NCI-H1105 (cell line): ENCODE results near the gene CUL9.

Source experiments
- DNase-seq: peaks from one replicate; lab custom pipeline; 2025; lab: John Stamatoyannopoulos, UW

CUL9 gene

DNA sequence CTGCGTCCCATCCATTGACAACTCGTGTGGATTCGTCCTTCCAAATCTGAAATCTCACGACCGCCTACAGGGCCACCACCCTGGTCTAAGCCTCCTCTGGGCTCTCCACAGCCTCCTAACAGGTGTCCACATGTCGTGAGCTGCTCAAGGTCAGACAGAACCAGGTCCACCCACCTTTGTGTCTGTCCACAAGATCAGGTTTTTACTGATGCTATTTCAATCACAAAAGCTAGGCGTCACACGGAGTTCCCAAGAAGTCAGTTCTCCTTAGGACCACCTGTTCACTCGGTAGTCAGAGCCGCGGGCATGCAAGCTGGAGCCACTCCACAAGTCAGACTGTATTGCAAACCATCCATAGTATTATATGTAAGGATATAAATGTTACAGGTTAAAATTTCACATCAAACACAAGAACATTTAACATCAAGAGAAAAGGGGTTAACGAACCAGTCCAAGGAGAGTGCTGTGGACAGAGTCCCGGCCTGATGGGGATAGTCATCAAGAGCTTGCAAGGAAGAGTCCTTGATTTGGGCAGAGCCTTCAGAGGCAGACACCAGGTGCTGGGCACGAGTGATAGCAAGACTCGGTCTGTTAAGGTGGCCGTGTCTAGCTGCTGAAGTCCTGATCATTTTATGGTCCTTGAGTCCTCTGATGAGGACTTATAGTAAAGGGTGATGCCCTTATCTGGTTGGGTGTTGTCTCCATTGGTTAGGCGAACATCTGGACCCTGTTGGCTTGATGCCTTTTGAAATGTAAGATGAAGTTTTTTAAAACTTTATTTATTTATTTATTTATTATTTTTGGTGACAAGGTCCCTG is 48.0 kb downstream of the CUL9 start:
- no peak for DNase-seq

DNA sequence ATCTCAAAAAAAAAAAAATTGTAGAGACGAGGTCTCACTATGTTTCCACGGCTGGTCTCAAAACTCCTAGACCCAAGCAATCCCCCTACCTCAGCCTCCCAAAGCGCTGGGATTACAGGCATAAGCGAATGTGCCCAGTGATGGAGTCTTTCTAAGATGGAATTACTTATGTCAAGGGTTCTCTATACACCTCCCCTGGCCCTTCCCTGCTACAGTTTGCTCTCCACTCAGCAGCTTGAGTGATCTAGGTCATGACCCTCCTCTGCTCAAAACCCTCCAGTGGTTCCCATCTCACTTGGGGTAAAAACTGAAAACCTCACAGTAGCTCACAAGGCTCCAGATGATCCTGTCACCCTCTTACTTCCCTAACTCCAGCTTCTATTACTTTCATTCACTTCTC is 49.1 kb downstream of the CUL9 start:
- DNase-seq, result no peak

- DNase-seq, result no peak
Observed at GRCh38 chr6:43231735-43232450, 49.9 kb downstream of the CUL9 start.

- DNase-seq, result no peak
Observed at GRCh38 chr6:43235841-43236240, 53.8 kb downstream of the CUL9 start.

DNA sequence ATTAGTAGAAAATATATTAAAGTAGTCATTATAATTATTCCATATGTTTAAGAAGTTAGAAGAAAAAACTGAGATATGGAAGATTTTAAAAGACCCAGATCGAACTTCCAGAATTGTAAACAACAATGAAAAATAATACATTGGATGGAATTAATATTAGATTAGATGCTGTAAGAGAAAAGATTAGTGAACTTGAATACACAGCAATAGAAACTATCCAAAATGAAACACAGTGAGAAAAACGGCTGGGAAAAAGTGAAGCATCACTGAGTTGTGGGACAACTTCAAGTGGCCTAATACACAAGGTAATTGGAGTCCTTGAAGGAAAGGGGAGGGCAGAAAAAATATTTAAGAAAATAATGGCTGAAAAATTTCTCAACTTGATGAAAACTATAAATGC is 57.1 kb downstream of the CUL9 start:
- no peak for DNase-seq

DNA sequence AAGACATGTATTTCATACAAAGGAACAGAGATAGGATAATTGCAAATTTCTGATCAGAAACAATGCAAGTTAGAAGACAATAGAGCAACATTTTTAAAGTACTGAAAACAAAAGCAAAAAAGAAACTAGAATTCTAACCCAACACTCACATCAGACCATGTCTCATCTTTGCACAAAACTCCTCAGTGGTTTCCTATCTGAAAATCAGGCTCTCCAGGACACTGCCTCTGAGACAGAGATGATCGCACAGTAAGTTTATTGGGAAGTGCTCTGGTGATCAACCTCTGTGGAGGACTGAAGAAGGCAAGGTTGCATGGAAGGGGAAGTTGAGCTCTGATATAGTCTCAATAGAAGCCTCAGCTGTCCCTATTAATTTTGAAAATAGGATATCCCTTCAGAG is 59.0 kb downstream of the CUL9 start:
- DNase-seq, result no peak

DNA sequence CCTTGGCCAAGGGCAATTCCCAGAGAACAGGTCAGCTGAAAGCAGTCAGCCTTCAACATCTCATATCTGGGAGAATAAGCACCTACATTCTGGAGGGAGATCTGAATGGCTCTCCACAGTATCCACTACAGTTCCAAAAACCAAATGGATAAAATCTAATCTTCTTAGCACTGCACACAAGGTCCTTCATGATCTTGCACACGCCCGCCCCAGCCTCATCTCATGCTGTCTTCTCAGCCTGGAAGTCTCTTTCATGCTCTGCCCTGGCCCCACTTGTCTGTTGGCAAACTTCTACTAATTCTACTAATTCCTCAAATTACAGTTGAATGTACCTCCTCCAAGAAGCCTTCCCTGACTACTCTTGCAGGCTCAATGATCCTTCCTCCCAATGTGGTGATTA is 59.5 kb downstream of the CUL9 start:
- no peak for DNase-seq

GRCh38 chr6:43242908-43243663 is 61.1 kb downstream of the CUL9 start, which contains the start of gene TTBK1:
TSS of gene TTBK1 (plus strand) at chr6:43243481. CDS start at chr6:43246661, 3,180 bp downstream.
- peak; percentile 66 for DNase-seq

- peak; percentile 36 for DNase-seq
Observed at GRCh38 chr6:43243664-43244321, 61.8 kb downstream of the CUL9 start.

GRCh38 chr6:43246301-43247113 is 64.5 kb downstream of the CUL9 start:
- peak; percentile 45 for DNase-seq

DNA sequence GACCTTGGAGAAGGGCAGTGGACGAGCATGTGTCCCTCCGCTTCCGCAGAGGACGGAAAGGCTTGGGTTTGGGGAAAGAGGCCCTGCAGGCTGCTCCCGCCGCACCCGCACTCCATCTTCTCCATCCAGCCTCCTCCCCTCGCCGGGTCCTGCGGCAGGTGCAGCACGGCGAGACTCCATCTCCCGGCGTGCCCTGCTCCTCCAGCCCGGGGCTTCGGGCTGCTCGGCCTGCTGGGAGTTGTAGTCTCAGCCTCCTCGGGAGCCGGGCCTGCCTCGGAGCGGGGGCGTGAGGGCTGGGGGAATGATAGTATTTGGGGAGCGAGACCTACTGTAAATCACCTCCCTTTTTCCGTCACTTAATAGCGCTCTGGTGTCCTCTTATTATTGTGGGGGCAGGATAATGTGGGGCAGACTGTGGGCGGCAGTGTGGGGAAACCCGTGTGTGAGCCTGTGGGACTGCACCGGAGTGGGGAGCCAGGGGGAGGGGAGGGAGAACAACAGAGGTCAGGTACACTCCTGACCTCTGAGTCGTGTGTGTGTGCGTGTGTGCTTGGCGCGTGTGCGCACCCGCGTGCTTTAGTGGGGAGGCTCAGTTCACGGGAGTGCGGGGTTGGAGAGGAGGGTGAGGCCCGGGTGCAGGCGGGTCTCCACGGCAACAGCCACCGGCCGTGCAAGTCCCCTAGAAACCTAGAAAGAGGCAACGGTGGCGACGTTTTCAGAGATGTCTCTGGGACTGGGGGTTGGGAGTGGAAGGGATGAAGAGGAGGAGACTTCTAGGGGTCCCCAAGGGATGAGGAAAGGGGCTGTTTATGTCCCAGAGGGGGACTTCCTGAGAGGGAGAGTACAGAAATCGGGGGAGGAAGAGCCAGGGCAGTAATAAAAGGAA is 65.4 kb downstream of the CUL9 start:
- peak; percentile 64 for DNase-seq

GRCh38 chr6:43248101-43248500 is 66.1 kb downstream of the CUL9 start:
- DNase-seq, result no peak

DNA sequence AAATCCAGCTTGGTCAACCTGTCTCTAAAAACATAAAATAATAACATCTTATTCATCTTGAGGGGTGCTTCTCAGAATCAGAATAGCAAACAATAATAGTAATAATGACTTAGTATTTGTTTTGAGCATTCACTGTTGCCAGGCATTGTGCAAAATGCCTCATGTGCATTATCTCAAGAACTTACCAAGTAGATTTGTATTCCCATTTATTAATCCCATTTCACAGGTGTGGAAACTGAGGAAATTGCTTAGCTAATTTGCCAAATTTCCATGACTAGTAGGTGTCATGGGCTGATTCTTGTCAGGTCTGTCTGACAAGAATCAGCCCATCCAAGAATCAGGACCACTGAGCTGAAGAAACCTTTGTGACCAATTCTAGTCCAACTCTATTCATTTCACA is 66.8 kb downstream of the CUL9 start:
- DNase-seq, result no peak

DNA sequence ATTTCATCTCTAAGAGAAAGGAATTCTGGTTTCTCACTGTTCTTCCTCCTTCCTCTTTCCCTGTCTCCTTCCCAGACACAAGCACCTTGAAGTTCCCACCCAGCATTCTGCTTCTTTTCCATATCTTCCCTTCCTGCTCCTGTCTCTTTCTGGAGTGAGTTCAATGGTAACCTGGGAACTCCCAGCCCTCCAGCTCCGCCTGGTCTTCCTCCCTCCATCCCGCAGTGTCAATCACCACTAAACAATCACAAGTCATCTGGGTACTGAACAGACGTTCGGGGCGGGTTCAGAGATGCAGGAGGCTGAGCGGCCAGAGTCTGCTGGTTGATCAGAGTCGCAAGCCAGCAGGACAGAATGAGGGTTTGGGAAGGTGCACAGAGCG is 69.0 kb downstream of the CUL9 start:
- DNase-seq, result no peak

DNA sequence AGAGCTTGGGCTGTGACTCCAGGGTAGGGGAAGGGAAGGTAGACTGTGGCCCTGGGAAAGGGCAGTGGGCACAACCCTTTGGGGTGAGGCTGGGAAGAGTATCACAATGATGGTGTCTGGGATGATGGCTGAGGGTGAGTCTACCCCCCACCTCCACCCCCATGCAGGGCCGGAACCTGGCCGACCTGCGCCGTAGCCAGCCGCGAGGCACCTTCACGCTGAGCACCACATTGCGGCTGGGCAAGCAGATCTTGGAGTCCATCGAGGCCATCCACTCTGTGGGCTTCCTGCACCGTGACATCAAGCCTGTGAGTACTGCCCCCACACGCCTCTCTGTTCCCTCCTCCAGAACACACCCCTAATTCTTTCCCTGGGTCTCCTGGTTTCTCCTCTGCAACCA is 71.4 kb downstream of the CUL9 start:
- no peak for DNase-seq

- DNase-seq, result no peak
Observed at GRCh38 chr6:43254138-43254817, 72.3 kb downstream of the CUL9 start.

DNA sequence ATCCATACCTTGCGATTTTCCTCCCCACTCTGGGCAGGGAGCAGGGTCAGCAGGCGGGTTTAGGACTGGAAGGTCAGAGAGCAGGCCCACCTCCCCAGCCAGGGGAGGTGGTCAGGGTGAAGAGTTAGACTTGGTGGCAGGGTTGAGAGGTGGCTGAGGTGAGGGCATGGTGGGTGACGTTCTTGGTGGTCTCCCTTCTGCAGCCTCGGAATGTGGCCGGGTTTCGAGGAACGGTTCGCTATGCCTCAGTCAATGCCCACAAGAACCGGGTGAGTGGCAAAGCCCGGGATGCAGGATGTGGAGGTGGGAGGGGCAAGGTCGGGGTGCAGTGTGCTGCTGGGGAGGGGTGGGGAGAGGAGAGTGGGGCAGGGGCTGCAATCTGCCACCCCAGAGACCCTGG is 72.8 kb downstream of the CUL9 start:
- DNase-seq, result no peak

GRCh38 chr6:43255408-43256054 is 73.5 kb downstream of the CUL9 start:
- no peak for DNase-seq

DNA sequence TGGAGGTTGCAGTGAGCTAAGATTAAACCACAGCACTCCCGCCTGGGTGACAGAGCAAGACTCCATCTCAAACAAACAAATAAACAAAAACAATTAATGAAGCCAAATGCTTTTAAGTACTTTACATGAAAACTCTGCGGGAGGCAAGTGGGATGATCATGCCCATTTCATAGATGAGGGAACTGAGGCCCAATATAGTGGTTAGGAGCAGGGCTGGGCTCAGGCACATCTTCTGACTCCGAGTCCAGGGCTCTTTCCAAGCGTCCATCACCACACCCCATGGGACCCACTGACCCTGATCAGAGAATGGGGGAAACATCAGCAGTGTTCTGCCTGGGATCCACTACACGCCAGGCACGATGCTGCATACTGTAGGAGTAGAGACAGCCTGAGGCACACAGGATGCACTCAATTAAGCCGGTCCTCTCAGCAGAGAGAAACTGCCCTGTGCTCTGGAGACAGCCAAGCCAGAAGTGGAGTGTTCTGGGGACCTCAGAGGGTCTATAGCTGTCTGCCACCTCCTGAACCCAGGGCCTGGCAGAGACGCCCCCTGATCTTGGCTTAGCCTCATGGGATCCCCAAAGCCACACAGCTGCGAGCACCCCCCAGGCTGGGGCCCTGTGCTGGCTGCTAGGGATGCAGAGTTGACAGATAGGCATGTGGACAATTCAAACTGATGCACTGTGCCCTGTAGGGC is 74.8 kb downstream of the CUL9 start:
- DNase-seq, result no peak
